ENCODE data around the gene RIBC2. TPM values are rescaled to one million over a fixed set of nuclear protein-coding genes. Genes with fewer than 3 reads are reported as not detected.

RIBC2 gene
- total and polyA plus RNA-seq, 2 of the 13 experiments (the other 11 are each of a cell fraction or from before 2014, with no cell fraction given), result 0.55 TPM; not detected in 1

DNA sequence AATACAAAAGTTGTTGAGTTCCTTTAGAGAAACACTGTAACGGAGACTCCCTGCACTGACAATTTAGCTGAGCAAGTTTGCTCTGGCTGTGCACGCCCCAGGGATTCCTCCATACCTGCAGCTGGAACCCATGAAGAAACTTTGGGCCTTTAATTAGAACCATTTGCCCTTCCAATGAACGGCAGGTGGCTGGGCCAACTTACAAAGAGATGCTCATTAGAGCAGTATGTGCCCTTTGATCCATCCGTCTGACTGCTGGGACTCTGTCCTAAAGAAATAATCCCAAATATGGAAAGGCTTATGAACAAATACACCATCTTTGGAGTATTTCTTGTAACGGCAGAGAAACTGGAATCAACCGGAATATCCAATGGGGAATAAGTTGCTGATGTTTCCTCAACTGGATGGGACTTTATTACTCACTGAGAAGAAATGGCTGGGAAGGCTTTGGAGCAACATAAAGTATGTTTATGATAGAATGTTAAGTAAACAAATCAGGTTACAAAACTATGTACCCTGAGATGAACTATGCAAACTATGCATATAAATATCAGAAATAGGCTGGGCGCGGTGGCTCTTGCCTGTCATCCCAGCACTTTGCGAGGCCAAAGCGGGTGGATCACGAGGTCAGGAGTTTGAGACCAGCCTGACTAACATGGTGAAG is 64.7 kb downstream of the RIBC2 start (continued):
- TF ChIP-seq, protein P1, sequence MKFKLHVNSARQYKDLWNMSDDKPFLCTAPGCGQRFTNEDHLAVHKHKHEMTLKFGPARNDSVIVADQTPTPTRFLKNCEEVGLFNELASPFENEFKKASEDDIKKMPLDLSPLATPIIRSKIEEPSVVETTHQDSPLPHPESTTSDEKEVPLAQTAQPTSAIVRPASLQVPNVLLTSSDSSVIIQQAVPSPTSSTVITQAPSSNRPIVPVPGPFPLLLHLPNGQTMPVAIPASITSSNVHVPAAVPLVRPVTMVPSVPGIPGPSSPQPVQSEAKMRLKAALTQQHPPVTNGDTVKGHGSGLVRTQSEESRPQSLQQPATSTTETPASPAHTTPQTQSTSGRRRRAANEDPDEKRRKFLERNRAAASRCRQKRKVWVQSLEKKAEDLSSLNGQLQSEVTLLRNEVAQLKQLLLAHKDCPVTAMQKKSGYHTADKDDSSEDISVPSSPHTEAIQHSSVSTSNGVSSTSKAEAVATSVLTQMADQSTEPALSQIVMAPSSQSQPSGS (CRISPR knock-in tag; IDR thresholded peaks at IDR 0.05), result no peak
- TF ChIP-seq FOXA3 (CRISPR knock-in tag; IDR thresholded peaks at IDR 0.05) (peak; percentile 39; the same call in 1 of the 2 replicates), LCORL (IDR thresholded peaks at IDR 0.05) (no peak), LCORL (CRISPR knock-in tag; IDR thresholded peaks at IDR 0.05) (peak; percentile 22; the same call in 1 of the 2 replicates), GFI1 (CRISPR knock-in tag; IDR thresholded peaks at IDR 0.05; ENCODE audit: borderline replicate concordance) (peak; percentile 72), ZNF878 (CRISPR knock-in tag; IDR thresholded peaks at IDR 0.05) (no peak), ZNF17 (CRISPR knock-in tag; IDR thresholded peaks at IDR 0.05) (no peak), ISX (CRISPR knock-in tag; conservative IDR thresholded peaks at IDR 0.05) (no peak), ZNF746 (CRISPR knock-in tag; IDR thresholded peaks at IDR 0.05) (no peak), PHF21A (CRISPR knock-in tag; IDR thresholded peaks at IDR 0.05) (peak; percentile 46; the same call in 1 of the 2 replicates), HMG20A (CRISPR knock-in tag; IDR thresholded peaks at IDR 0.05; ENCODE audit: borderline replicate concordance) (peak; percentile 32; the same call in 1 of the 2 replicates), HNRNPK (IDR thresholded peaks at IDR 0.05; ENCODE audit: low read depth, low read length, poor library complexity, severe bottlenecking) (no peak), ZBTB20 (CRISPR knock-in tag; IDR thresholded peaks at IDR 0.05; ENCODE audit: borderline replicate concordance, low read depth) (peak; percentile 44; the same call in 1 of the 2 replicates), ZNF143 (CRISPR knock-in tag; IDR thresholded peaks at IDR 0.05) (no peak), ZNF546 (CRISPR knock-in tag; conservative IDR thresholded peaks at IDR 0.05) (no peak), MED8 (CRISPR knock-in tag; IDR thresholded peaks at IDR 0.05; ENCODE audit: insufficient replicate concordance) (no peak), CEBPG (CRISPR knock-in tag; IDR thresholded peaks at IDR 0.05) (peak; percentile 30; the same call in 1 of the 2 replicates)
- TF ChIP-seq, protein P2, sequence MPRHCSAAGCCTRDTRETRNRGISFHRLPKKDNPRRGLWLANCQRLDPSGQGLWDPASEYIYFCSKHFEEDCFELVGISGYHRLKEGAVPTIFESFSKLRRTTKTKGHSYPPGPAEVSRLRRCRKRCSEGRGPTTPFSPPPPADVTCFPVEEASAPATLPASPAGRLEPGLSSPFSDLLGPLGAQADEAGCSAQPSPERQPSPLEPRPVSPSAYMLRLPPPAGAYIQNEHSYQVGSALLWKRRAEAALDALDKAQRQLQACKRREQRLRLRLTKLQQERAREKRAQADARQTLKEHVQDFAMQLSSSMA (CRISPR knock-in tag; IDR thresholded peaks at IDR 0.05), result no peak
- TF ChIP-seq, protein P3, sequence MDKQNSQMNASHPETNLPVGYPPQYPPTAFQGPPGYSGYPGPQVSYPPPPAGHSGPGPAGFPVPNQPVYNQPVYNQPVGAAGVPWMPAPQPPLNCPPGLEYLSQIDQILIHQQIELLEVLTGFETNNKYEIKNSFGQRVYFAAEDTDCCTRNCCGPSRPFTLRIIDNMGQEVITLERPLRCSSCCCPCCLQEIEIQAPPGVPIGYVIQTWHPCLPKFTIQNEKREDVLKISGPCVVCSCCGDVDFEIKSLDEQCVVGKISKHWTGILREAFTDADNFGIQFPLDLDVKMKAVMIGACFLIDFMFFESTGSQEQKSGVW (CRISPR knock-in tag; IDR thresholded peaks at IDR 0.05; ENCODE audit: borderline replicate concordance), result no peak
- TF ChIP-seq, protein P4, sequence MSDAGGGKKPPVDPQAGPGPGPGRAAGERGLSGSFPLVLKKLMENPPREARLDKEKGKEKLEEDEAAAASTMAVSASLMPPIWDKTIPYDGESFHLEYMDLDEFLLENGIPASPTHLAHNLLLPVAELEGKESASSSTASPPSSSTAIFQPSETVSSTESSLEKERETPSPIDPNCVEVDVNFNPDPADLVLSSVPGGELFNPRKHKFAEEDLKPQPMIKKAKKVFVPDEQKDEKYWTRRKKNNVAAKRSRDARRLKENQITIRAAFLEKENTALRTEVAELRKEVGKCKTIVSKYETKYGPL (CRISPR knock-in tag; IDR thresholded peaks at IDR 0.05), result no peak
- TF ChIP-seq, protein P5, sequence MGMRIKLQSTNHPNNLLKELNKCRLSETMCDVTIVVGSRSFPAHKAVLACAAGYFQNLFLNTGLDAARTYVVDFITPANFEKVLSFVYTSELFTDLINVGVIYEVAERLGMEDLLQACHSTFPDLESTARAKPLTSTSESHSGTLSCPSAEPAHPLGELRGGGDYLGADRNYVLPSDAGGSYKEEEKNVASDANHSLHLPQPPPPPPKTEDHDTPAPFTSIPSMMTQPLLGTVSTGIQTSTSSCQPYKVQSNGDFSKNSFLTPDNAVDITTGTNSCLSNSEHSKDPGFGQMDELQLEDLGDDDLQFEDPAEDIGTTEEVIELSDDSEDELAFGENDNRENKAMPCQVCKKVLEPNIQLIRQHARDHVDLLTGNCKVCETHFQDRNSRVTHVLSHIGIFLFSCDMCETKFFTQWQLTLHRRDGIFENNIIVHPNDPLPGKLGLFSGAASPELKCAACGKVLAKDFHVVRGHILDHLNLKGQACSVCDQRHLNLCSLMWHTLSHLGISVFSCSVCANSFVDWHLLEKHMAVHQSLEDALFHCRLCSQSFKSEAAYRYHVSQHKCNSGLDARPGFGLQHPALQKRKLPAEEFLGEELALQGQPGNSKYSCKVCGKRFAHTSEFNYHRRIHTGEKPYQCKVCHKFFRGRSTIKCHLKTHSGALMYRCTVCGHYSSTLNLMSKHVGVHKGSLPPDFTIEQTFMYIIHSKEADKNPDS (CRISPR knock-in tag; IDR thresholded peaks at IDR 0.05), result no peak
- TF ChIP-seq, protein P6, sequence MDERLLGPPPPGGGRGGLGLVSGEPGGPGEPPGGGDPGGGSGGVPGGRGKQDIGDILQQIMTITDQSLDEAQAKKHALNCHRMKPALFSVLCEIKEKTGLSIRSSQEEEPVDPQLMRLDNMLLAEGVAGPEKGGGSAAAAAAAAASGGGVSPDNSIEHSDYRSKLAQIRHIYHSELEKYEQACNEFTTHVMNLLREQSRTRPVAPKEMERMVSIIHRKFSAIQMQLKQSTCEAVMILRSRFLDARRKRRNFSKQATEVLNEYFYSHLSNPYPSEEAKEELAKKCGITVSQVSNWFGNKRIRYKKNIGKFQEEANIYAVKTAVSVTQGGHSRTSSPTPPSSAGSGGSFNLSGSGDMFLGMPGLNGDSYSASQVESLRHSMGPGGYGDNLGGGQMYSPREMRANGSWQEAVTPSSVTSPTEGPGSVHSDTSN (CRISPR knock-in tag; IDR thresholded peaks at IDR 0.05), result no peak
- TF ChIP-seq, protein P7, sequence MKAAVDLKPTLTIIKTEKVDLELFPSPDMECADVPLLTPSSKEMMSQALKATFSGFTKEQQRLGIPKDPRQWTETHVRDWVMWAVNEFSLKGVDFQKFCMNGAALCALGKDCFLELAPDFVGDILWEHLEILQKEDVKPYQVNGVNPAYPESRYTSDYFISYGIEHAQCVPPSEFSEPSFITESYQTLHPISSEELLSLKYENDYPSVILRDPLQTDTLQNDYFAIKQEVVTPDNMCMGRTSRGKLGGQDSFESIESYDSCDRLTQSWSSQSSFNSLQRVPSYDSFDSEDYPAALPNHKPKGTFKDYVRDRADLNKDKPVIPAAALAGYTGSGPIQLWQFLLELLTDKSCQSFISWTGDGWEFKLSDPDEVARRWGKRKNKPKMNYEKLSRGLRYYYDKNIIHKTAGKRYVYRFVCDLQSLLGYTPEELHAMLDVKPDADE (CRISPR knock-in tag; IDR thresholded peaks at IDR 0.05), result no peak

Measured in HepG2 (cell line).